ENCODE data around the gene PFKFB4. TPM values are rescaled to one million over a fixed set of nuclear protein-coding genes. Genes with fewer than 3 reads are reported as not detected.
"Not testable (repeated sequence)": the region's sequence is repeated elsewhere in the genome, so short reads cannot be mapped to it uniquely, and the experiment has no call there.

The PFKFB4 gene
- total RNA-seq, 2 donors from 2014 or later, result 11.1 to 27.4 TPM

GRCh38 chr3:48474619-48475018 lies 82.0 kb downstream of the PFKFB4 start:
- Mint-ChIP-seq H3K27me3 (no peaks in the 10 kb centered on the region), H3K36me3 (no peaks in the 10 kb centered on the region), H3K4me1 (ENCODE audit: low read depth in 2 of 2) (peaks cover 48% of the 10 kb centered on the region in 2 donors), H3K9me3 (no peaks in the 10 kb centered on the region), H3K4me3 (peak overlapping the region; percentile 39), H3K27ac (peak overlapping the region; percentile 54 to 67)
- no peak for DNase-seq (ENCODE audit: low spot score)
- no peak for ATAC-seq

- H3K9me3 Mint-ChIP-seq; H3K36me3 Mint-ChIP-seq; H3K4me3 Mint-ChIP-seq; DNase-seq (ENCODE audit: low spot score); H3K27me3 Mint-ChIP-seq; ATAC-seq: not testable (repeated sequence)
- H3K4me1 Mint-ChIP-seq (ENCODE audit: low read depth in 2 of 2), result peaks cover 49% of the 10 kb centered on the region in 2 donors
- peak overlapping the region; percentile 96 to 100 for H3K27ac Mint-ChIP-seq
Observed at GRCh38 chr3:48474031-48474430, 82.6 kb downstream of the PFKFB4 start.

- DNase-seq (ENCODE audit: low spot score), result no peak
- no peaks in the 10 kb centered on the region for H3K9me3 Mint-ChIP-seq
- H3K4me1 Mint-ChIP-seq (ENCODE audit: low read depth in 2 of 2), result peaks cover 49% of the 10 kb centered on the region in 2 donors
- no peaks in the 10 kb centered on the region for H3K27me3 Mint-ChIP-seq
- no peak for ATAC-seq
- no peaks in the 10 kb centered on the region for H3K36me3 Mint-ChIP-seq
- H3K27ac Mint-ChIP-seq, result peak overlapping the region; percentile 96 to 100
- peak overlapping the region; percentile 97 for H3K4me3 Mint-ChIP-seq
Observed at GRCh38 chr3:48473617-48473952, 83.0 kb downstream of the PFKFB4 start.

- peak; percentile 94 for DNase-seq (ENCODE audit: low spot score)
- Mint-ChIP-seq H3K4me3 (peak overlapping the region; percentile 97), H3K9me3 (no peaks in the 10 kb centered on the region)
Observed at GRCh38 chr3:48472923-48473616, 83.5 kb downstream of the PFKFB4 start.

GRCh38 chr3:48472673-48472922 lies 84.0 kb downstream of the PFKFB4 start:
- H3K27ac Mint-ChIP-seq, result peak overlapping the region; percentile 96 to 100
- H3K27me3 Mint-ChIP-seq, result no peaks in the 10 kb centered on the region
- H3K9me3 Mint-ChIP-seq, result no peaks in the 10 kb centered on the region
- no peak for DNase-seq (ENCODE audit: low spot score)
- H3K4me3 Mint-ChIP-seq, result peak overlapping the region; percentile 97
- H3K36me3 Mint-ChIP-seq, result no peaks in the 10 kb centered on the region
- peaks cover 46 to 47% of the 10 kb centered on the region in 2 donors for H3K4me1 Mint-ChIP-seq (ENCODE audit: low read depth in 2 of 2)
- peak in 1 of 2 donors; percentile 33 for ATAC-seq

More at GRCh38 chr3:48472923-48473616, 83.5 kb downstream of the PFKFB4 start:
- H3K27me3 Mint-ChIP-seq, result no peaks in the 10 kb centered on the region
- peak overlapping the region; percentile 96 to 100 for H3K27ac Mint-ChIP-seq
- no peaks in the 10 kb centered on the region for H3K36me3 Mint-ChIP-seq
- peaks cover 46 to 47% of the 10 kb centered on the region in 2 donors for H3K4me1 Mint-ChIP-seq (ENCODE audit: low read depth in 2 of 2)
- ATAC-seq, result peak; percentile 93 to 94

GRCh38 chr3:48470286-48470685 lies 86.3 kb downstream of the PFKFB4 start:
- H3K9me3 Mint-ChIP-seq, result no peaks in the 10 kb centered on the region
- no peaks in the 10 kb centered on the region for H3K36me3 Mint-ChIP-seq
- no peak for ATAC-seq
- peaks cover 57 to 59% of the 10 kb centered on the region in 2 donors for H3K4me1 Mint-ChIP-seq (ENCODE audit: low read depth in 2 of 2)
- peak overlapping the region; percentile 40 for H3K4me3 Mint-ChIP-seq
- no peaks in the 10 kb centered on the region for H3K27me3 Mint-ChIP-seq
- H3K27ac Mint-ChIP-seq, result peak overlapping the region; percentile 96 to 100
- DNase-seq (ENCODE audit: low spot score), result no peak

- peaks cover 49 to 52% of the 10 kb centered on the region in 2 donors for H3K4me1 Mint-ChIP-seq (ENCODE audit: low read depth in 2 of 2)
Observed at GRCh38 chr3:48469046-48469915, 87.3 kb downstream of the PFKFB4 start.

GRCh38 chr3:48468329-48468731 lies 88.3 kb downstream of the PFKFB4 start:
- no peak for DNase-seq (ENCODE audit: low spot score)
- Mint-ChIP-seq H3K27me3 (no peaks in the 10 kb centered on the region), H3K4me3 (peak overlapping the region; percentile 92), H3K9me3 (no peaks in the 10 kb centered on the region), H3K36me3 (no peaks in the 10 kb centered on the region), H3K27ac (peak overlapping the region; percentile 96 to 100), H3K4me1 (ENCODE audit: low read depth in 2 of 2) (peaks cover 45 to 48% of the 10 kb centered on the region in 2 donors)
- ATAC-seq, result no peak

More at GRCh38 chr3:48469046-48469915, 87.3 kb downstream of the PFKFB4 start:
- Mint-ChIP-seq H3K4me3 (peak overlapping the region; percentile 40), H3K9me3 (no peaks in the 10 kb centered on the region), H3K27ac (peak overlapping the region; percentile 96 to 100), H3K27me3 (no peaks in the 10 kb centered on the region), H3K36me3 (no peaks in the 10 kb centered on the region)
- ATAC-seq (no peak), DNase-seq (ENCODE audit: low spot score) (no peak)

Other genes starting within 250 kb of the PFKFB4 start
- not detected for gene SPINK8, start 223.1 kb downstream of the PFKFB4 start, total RNA-seq
- not detected for gene FBXW12, start 184.6 kb downstream of the PFKFB4 start, total RNA-seq
- gene PLXNB1, start 126.7 kb downstream of the PFKFB4 start, total RNA-seq, result 1 to 10 TPM; 5.9 to 9.6 TPM
- 10 to 100 TPM; 13.0 to 23.3 TPM for gene CCDC51, start 116.7 kb downstream of the PFKFB4 start, total RNA-seq
- gene TMA7, start 116.5 kb downstream of the PFKFB4 start, total RNA-seq, result 100 to 1,000 TPM; 202 to 217 TPM
- 10 to 100 TPM; 14.0 to 26.2 TPM for gene ATRIP, start 110.1 kb downstream of the PFKFB4 start, total RNA-seq
- 100 to 1,000 TPM in 1 of 2 donors, 10 to 100 TPM in 1; 88.4 to 126 TPM for gene SHISA5, start 52.6 kb downstream of the PFKFB4 start, total RNA-seq
- not detected for gene UCN2, start 7.0 kb upstream of the PFKFB4 start, total RNA-seq
- 1 to 10 TPM; 1.5 to 1.8 TPM for gene COL7A1, start 38.5 kb upstream of the PFKFB4 start, total RNA-seq
- gene UQCRC1, start 52.8 kb upstream of the PFKFB4 start, total RNA-seq, result 100 to 1,000 TPM; 171 to 211 TPM
- not detected for gene TMEM89, start 65.0 kb upstream of the PFKFB4 start, total RNA-seq
- 10 to 100 TPM; 31.3 to 62.4 TPM for gene SLC26A6, start 78.7 kb upstream of the PFKFB4 start, total RNA-seq
- 10 to 100 TPM in 1 of 2 donors, 1 to 10 TPM in 1; 4.4 to 20.1 TPM for gene CELSR3, start 106.1 kb upstream of the PFKFB4 start, total RNA-seq
- gene NCKIPSD, start 129.1 kb upstream of the PFKFB4 start, total RNA-seq, result 10 to 100 TPM; 22.7 to 37.0 TPM
- 10 to 100 TPM; 53.5 to 60.2 TPM for gene IP6K2, start 160.4 kb upstream of the PFKFB4 start, total RNA-seq